ENCODE data around the gene CLCN2. TPM values are rescaled to one million over a fixed set of nuclear protein-coding genes. Genes with fewer than 3 reads are reported as not detected.
"Not testable (repeated sequence)": the region's sequence is repeated elsewhere in the genome, so short reads cannot be mapped to it uniquely, and the experiment has no call there.

CLCN2 gene
- total RNA-seq, 1 experiment from 2014 or later: 4.4 TPM

DNA sequence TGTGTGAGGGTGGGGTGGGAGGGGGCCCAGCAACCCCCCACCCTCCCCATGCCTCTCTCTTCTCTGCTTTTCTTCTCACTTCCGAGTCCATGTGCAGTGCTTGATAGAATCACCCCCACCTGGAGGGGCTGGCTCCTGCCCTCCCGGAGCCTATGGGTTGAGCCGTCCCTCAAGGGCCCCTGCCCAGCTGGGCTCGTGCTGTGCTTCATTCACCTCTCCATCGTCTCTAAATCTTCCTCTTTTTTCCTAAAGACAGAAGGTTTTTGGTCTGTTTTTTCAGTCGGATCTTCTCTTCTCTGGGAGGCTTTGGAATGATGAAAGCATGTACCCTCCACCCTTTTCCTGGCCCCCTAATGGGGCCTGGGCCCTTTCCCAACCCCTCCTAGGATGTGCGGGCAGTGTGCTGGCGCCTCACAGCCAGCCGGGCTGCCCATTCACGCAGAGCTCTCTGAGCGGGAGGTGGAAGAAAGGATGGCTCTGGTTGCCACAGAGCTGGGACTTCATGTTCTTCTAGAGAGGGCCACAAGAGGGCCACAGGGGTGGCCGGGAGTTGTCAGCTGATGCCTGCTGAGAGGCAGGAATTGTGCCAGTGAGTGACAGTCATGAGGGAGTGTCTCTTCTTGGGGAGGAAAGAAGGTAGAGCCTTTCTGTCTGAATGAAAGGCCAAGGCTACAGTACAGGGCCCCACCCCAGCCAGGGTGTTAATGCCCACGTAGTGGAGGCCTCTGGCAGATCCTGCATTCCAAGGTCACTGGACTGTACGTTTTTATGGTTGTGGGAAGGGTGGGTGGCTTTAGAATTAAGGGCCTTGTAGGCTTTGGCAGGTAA, 15.9 kb downstream of the CLCN2 start:
- DNase-seq (ENCODE audit: low read depth): peak; percentile 57

DNA sequence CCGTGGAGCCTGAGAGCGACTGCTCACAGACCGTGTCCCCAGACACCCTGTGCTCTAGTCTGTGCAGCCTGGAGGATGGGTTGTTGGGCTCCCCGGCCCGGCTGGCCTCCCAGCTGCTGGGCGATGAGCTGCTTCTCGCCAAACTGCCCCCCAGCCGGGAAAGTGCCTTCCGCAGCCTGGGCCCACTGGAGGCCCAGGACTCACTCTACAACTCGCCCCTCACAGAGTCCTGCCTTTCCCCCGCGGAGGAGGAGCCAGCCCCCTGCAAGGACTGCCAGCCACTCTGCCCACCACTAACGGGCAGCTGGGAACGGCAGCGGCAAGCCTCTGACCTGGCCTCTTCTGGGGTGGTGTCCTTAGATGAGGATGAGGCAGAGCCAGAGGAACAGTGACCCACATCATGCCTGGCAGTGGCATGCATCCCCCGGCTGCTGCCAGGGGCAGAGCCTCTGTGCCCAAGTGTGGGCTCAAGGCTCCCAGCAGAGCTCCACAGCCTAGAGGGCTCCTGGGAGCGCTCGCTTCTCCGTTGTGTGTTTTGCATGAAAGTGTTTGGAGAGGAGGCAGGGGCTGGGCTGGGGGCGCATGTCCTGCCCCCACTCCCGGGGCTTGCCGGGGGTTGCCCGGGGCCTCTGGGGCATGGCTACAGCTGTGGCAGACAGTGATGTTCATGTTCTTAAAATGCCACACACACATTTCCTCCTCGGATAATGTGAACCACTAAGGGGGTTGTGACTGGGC, 16.7 kb downstream of the CLCN2 start:
- no peak for DNase-seq (ENCODE audit: low read depth)

- DNase-seq (ENCODE audit: low read depth): no peak
Measured at GRCh38 chr3:184343200-184343876, 18.1 kb downstream of the CLCN2 start.

DNA sequence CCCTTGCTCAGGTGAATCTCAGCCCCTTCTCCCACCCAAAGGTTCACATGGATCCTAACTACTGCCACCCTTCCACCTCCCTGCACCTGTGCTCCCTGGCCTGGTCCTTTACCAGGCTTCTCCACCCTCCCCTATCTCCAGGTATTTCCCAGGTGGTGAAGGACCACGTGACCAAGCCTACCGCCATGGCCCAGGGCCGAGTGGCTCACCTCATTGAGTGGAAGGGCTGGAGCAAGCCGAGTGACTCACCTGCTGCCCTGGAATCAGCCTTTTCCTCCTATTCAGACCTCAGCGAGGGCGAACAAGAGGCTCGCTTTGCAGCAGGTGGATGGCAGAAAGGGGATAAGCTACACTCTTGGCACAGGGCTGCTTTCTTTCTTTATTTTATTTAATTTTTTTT, 19.5 kb downstream of the CLCN2 start:
- DNase-seq (ENCODE audit: low read depth): no peak

DNA sequence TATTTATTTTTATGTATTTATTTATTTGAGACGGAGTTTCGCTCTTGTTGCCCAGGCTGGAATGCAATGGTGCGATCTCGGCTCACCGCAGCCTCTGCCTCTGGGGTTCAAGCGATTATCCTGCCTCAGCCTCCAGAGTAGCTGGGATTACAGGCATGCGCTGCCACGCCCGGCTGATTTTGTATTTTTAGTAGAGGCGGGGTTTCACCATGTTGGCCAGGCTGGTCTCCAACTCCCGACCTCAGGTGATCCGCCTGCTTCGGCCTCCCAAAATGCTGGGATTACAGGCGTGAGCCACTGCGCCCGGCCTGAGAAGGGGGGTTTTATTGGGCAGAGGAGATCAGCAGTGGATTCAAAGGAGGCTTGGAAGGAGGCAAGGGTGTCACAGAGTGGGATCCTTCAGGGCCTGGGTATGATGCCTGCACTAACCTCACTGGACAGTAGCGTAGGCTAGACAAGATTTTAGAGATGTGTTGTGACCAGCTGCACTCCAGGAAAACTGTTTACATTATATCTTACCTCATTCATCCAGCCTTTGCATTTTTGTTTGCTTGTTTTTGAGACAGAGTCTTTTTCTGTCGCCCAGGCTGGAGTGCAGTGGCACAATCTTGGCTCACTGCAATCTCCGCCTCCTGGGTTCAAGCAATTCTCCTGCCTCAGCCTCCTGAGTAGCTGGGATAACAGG, 21.8 kb downstream of the CLCN2 start:
- DNase-seq (ENCODE audit: low read depth): not testable (repeated sequence)

DNA sequence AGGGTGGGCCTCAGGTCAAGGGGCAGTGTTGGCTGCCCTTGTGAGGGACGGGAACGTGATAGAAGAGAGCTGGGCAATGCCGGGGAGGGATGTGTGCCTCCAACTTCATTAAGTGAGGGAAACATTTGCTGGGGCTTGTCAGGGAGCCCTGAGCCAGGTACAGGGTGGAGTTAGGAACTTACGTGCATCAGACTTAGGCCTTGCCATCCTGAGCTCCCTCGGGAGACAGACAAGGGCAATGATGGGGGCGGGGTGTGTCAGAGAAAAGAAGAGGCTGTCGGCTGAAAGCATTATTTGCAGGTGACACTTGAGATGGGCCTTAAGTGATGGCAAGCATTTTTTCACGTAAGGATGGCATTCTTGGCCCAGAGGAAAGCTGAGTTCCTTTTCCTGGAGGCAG, 22.4 kb downstream of the CLCN2 start:
- no peak for DNase-seq (ENCODE audit: low read depth)

DNA sequence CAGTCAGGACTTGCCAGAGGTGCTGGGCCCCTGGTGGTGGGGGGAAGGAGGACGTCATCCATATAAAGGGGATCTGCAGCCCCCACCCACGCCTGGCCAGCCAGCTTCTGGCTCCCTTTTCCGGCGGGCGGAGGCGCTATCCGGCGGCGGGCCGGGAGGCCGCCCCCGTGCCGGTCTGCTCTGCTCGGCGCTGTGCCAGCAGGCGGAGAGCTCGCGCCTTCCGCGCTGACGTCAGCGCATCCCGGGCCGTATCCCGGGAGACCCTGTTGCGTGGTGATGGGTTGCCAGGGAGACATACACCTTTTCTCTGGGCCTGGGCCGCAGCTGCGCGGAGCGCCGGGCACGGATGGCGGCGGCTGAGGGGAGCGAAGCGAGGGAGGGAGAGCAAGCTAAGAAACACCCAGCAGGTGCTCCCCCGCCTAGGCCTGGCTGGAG, 22.9 kb downstream of the CLCN2 start:
- DNase-seq (ENCODE audit: low read depth): no peak

- no peak for DNase-seq (ENCODE audit: low read depth)
Measured at GRCh38 chr3:184337981-184338380, 23.4 kb downstream of the CLCN2 start.

DNA sequence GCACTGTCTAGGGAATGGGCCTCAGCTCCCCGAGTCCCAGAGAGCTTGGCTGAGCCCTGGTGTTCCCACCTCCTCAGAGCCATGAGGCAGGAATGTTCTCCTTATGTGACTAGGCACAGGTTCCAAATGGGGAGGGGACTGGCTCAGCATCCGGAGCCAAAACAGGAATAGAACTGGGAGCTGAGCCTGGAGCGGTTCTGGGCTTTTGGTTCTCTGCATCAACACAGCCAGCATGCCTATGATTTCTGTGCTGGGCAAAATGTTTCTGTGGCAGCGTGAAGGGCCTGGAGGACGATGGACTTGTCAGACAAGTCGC, 24.0 kb downstream of the CLCN2 start, which contains the start of gene FAM131A:
TSS of gene FAM131A (plus strand) at position 202 of the 316 bp plus-strand sequence. CDS start at position 233, 31 bp downstream.
- no peak for DNase-seq (ENCODE audit: low read depth)

- DNase-seq (ENCODE audit: low read depth): peak; percentile 66
Measured at GRCh38 chr3:184336547-184337398, 24.6 kb downstream of the CLCN2 start.

DNA sequence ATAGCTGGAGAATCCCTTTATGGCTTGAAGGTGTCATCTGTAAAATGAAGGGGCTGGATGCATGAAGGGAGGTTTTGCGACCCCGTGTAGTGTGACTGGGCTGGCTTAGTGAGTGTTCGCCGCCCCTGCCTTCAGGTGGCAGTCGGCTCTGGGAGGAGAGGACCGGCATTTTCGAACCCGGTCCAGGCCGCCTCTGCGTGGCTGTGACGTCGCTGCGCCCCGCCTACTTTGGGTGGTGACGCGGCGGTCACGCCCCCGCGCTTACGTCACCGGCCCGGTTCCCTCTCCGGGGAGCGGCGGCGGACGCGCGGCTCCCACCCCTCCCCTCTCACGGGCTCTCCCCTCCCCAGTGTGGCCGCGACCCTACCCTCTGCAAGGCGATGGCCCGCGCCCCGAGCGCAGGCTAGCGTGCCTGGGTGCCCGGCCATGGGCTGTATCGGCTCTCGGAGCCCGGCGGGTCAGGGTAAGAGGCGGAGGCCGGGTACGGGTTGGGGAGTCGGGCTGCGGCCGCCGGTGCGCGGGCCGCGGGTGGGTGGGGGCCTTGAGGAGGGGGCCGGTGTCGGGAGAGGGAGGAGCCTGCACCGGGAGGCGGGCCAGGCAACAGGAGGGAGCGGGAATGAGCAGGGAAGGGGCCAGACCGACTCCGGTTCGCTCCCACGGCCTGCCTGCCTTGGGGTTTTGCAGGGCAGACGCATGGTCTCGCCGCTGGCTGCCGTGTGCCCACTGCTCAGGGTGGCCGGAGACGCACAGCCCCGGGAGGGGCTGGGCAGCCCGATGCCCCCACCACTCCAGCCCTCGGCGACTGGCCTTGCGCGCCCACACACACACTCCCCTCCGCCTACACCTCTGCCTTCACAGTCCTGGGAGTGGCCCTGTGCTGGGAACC, 25.5 kb downstream of the CLCN2 start:
- DNase-seq (ENCODE audit: low read depth): peak; percentile 59

- no peak for DNase-seq (ENCODE audit: low read depth)
Measured at GRCh38 chr3:184335291-184335660, 26.1 kb downstream of the CLCN2 start.

GRCh38 chr3:184334470-184335158, 26.8 kb downstream of the CLCN2 start:
- peak; percentile 66 for DNase-seq (ENCODE audit: low read depth)

- no peak for DNase-seq (ENCODE audit: low read depth)
Measured at GRCh38 chr3:184333700-184334099, 27.7 kb downstream of the CLCN2 start.

GRCh38 chr3:184333190-184333589, 28.2 kb downstream of the CLCN2 start:
- DNase-seq (ENCODE audit: low read depth): no peak

DNA sequence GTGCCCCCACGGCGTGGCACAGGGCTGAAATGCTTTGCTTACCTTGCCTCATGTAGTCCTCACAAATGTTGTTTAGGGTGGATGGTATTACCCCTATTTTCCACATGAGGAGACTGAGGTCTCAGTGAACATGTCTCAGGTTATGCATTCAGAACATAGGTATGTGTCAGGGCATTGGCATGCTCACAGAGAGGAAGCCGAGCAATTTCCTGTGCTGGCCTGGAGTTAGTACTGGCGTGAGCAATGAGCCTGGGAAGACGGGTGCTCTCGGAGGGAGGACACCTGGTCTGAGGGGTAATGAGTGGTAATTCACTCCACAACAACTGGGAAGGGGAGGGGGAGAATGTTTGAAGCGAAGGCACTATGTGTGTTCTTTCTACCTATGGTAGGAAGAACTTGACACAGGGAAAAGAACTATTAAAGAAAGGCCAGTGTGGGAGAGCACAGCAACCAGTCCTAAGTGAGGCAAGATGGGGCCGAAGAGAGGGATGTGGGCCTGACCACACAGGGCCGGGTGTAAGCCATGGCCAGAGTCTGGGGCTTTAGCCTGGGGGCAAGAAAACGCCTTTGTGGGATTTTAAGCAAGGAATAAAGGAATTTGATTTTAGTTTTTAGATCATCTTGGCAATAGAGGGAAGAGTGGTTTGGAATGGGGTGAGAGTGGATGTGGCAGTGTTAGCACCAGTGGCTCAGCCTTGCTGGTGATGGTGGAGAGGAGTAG, 28.9 kb downstream of the CLCN2 start:
- DNase-seq (ENCODE audit: low read depth): peak; percentile 85

DNA sequence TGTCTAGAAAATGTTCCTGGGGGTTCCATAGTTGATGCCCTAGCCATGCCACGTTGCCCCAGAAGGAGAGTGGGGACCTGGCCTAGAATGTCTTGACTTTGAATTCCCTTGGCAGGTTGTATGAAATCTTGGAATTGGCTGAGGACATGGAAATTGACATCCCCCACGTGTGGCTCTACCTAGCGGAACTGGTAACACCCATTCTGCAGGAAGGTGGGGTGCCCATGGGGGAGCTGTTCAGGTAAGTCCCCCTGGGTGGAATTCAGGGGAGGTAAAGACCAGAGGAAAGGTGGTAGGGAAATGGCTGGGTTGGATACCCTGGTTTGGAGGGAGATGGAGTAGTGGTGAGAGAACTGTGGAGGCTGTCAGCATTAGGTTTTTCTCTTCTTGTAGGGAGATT, 32.9 kb downstream of the CLCN2 start:
- no peak for DNase-seq (ENCODE audit: low read depth)

- no peak for DNase-seq (ENCODE audit: low read depth)
Measured at GRCh38 chr3:184327171-184327570, 34.2 kb downstream of the CLCN2 start.
